Endothelial cell of umbilical vein (primary cell): Measurements from ENCODE around the gene CREG2. TPM values are rescaled to one million over a fixed set of nuclear protein-coding genes. Genes with fewer than 3 reads are reported as not detected.

Source experiments
- BruUV-seq: library from RNA; stranded (reverse); fragments of 400-500 nt; replicated peaks from 2 replicates; lab custom pipeline; 2021; lab: Mats Ljungman, UMichigan
- CTCF ChIA-PET: fragments of 300-600, 350-600 bp; sonication (Branson Sonifier 250); formaldehyde crosslinking; loops from one replicate; lab custom pipeline; 2021; ENCODE audit warnings: antibody characterized with exemption, inconsistent platforms; lab: Charles Lee
- POLR2A ChIA-PET: fragments of 300-600, 350-600 bp; sonication (Branson Sonifier 250); formaldehyde crosslinking; loops from one replicate; lab custom pipeline; 2021; ENCODE audit warnings: antibody characterized with exemption, inconsistent platforms; lab: Charles Lee
- DNase-seq: peaks from one replicate; pipeline ENCODE4 v3.0.0-alpha.2; 2011; ENCODE audit warnings: low read depth, low spot score
- FAIRE-seq: peaks from 2 replicates; lab custom pipeline; 2011; peaks lifted over from hg19 to GRCh38; lab: Jason Lieb, UNC
- H2AFZ ChIP-seq: 2 replicates; pipeline ENCODE4 v1.6.0; 2012; ENCODE audit warnings: low read depth, low read length, control low read depth, inconsistent platforms
- H3K27ac ChIP-seq: 2 replicates; pipeline ENCODE4 v1.5.1; 2011; ENCODE audit warnings: low read depth, mild to moderate bottlenecking, control low read depth, low read length, moderate library complexity; ENCODE audit not compliant: insufficient read depth
- H3K27me3 ChIP-seq, 2 experiments: 2 replicates each; pipeline versions ENCODE4 v1.6.0 to v1.6.1; 2011; ENCODE audit warnings: low read length in 2 of 2, mixed read lengths in 1 of 2; ENCODE audit not compliant: control insufficient read depth in 2 of 2, insufficient read depth in 2 of 2
- H3K36me3 ChIP-seq, 2 experiments: 2 replicates in 1 of 2; 3 replicates in 1 of 2; pipeline ENCODE4 v1.5.1; 2011; ENCODE audit warnings: low read length in 2 of 2, mild to moderate bottlenecking in 1 of 2, moderate library complexity in 1 of 2; ENCODE audit not compliant: control insufficient read depth in 2 of 2, insufficient read depth in 2 of 2; ENCODE audit errors: extremely low read depth in 1 of 2
- H3K4me1 ChIP-seq: 3 replicates; pipeline ENCODE4 v1.5.1; 2011; ENCODE audit warnings: mild to moderate bottlenecking, low read length; ENCODE audit not compliant: control insufficient read depth, insufficient read depth; ENCODE audit errors: extremely low read depth
- H3K4me2 ChIP-seq: 2 replicates; pipeline ENCODE4 v1.6.1; 2011; ENCODE audit warnings: low read length, control low read depth, mixed read lengths; ENCODE audit not compliant: insufficient read depth
- H3K4me3 ChIP-seq, 3 experiments: fragments of 200-600 bp in 1 of 3; sonication (generic), shearing (Covaris generic) in 1 of 3; replicated peaks in 1 of 3; 2 replicates each; pipeline ENCODE4 v1.5.1; 2011 to 2016; ENCODE audit warnings: control low read depth in 3 of 3, low read length in 3 of 3, mild to moderate bottlenecking in 2 of 3, inconsistent platforms in 1 of 3, low read depth in 1 of 3, moderate library complexity in 1 of 3; ENCODE audit not compliant: insufficient read depth in 1 of 3
- H3K79me2 ChIP-seq: 2 replicates; pipeline ENCODE4 v1.6.0; 2012; ENCODE audit warnings: low read length, inconsistent platforms; ENCODE audit not compliant: control insufficient read depth, insufficient read depth
- H3K9ac ChIP-seq: replicated peaks from 2 replicates; pipeline ENCODE3; 2011; ENCODE audit warnings: low read length, control low read depth; ENCODE audit not compliant: insufficient read depth; ENCODE audit errors: extremely low read depth
- H3K9me1 ChIP-seq: replicated peaks from 3 replicates; pipeline ENCODE4 v1.6.0; 2011; ENCODE audit warnings: mild to moderate bottlenecking, low read length; ENCODE audit not compliant: control insufficient read depth, insufficient read depth; ENCODE audit errors: extremely low read depth
- H3K9me3 ChIP-seq: replicated peaks from 2 replicates; pipeline ENCODE4 v1.5.1; 2012; ENCODE audit warnings: low read length, inconsistent platforms; ENCODE audit not compliant: control insufficient read depth, insufficient read depth
- H4K20me1 ChIP-seq: replicated peaks from 2 replicates; pipeline ENCODE3; 2011; ENCODE audit warnings: mild to moderate bottlenecking, low read length; ENCODE audit not compliant: control insufficient read depth, insufficient read depth; ENCODE audit errors: extremely low read depth
- EZH2 ChIP-seq: IDR thresholded peaks from 2 replicates; pipeline ENCODE4 v1.6.1; 2012; ENCODE audit warnings: borderline replicate concordance, low read depth, mild to moderate bottlenecking, moderate library complexity, low read length, inconsistent platforms; ENCODE audit not compliant: severe bottlenecking
- FOS ChIP-seq: IDR thresholded peaks from 2 replicates; pipeline ENCODE4 v1.6.1; 2011; ENCODE audit warnings: mild to moderate bottlenecking, low read length, moderate library complexity, borderline replicate concordance; ENCODE audit not compliant: insufficient read depth
- GATA2 ChIP-seq: IDR thresholded peaks from 2 replicates; pipeline ENCODE4 v1.7.0; 2011; ENCODE audit warnings: low read depth, mild to moderate bottlenecking, moderate library complexity, mixed read lengths, low read length; ENCODE audit not compliant: insufficient read length, insufficient read depth
- JUN ChIP-seq: IDR thresholded peaks from 2 replicates; pipeline ENCODE4 v1.6.1; 2011; ENCODE audit warnings: borderline replicate concordance, low read depth; ENCODE audit not compliant: insufficient read length, insufficient read depth
- MAX ChIP-seq: IDR thresholded peaks from 2 replicates; pipeline ENCODE4 v1.6.1; 2011; ENCODE audit not compliant: insufficient read depth, insufficient read length
- MYC ChIP-seq: IDR thresholded peaks from one replicate; pipeline ENCODE4 v1.6.1; 2011; ENCODE audit warnings: mild to moderate bottlenecking, low read depth, low read length
- POLR2A ChIP-seq: IDR thresholded peaks from 2 replicates; pipeline ENCODE4 v1.6.1; 2012; ENCODE audit warnings: low read depth, mild to moderate bottlenecking, control low read depth, low read length
- POLR2AphosphoS5 ChIP-seq: IDR thresholded peaks from 2 replicates; pipeline ENCODE4 v1.6.1; 2012; ENCODE audit warnings: low read depth, mild to moderate bottlenecking, control low read depth, low read length, moderate library complexity; ENCODE audit not compliant: insufficient read depth
- dilution Hi-C: fragments of 300-500 bp; cut with MboI; formaldehyde crosslinking; loops from one replicate; pipeline ENCODE4 v1.15.0; 2019; ENCODE audit warnings: low sequenced_read_pairs; ENCODE audit not compliant: extremely low pct_ligation_motif_present
- intact Hi-C: fragments of 100-400 bp; cut with micrococcal nuclease; formaldehyde crosslinking; loops from one replicate; pipeline ENCODE4 v1.10.0; 2022
- polyA plus RNA-seq, 4 experiments: library from polyadenylated mRNA; depleted of rRNA in 3 of 4; stranded (reverse) in 3 of 4; unstranded in 1 of 4; fragments of >200 nt; gene quantifications; 2 replicates each; pipeline versions ENCODE4 v1.2.1 to v1.2.3, GENCODE V29; 2011 to 2012; ENCODE audit warnings: missing spikeins in 1 of 4
- total RNA-seq: library from RNA; stranded (reverse); gene quantifications from 2 replicates; pipeline ENCODE4 v1.2.3, GENCODE V29; 2021
- TF ChIP-seq, protein P1 (sequence below), 2 donors: IDR thresholded peaks; 1 replicate in 1 of 2; 2 replicates in 1 of 2; pipeline ENCODE4 v1.5.1; 2011; ENCODE audit warnings: low read length in 2 of 2, mild to moderate bottlenecking in 2 of 2, moderate library complexity in 2 of 2, control low read depth in 1 of 2, inconsistent platforms in 1 of 2, low read depth in 1 of 2; ENCODE audit not compliant: insufficient read depth in 1 of 2; ENCODE audit errors: extremely low read depth in 1 of 2

CREG2 gene
- total and polyA plus RNA-seq, 2 donors (not counting 3 experiments of a cell fraction or from before 2014, with no cell fraction given), result 0.48 to 2.0 TPM

- Histone ChIP-seq H3K9ac (no peak overlapping the region), H2AFZ (no peak overlapping the region), H3K4me1 (no peaks in the 10 kb centered on the region), H3K4me3 (no peak overlapping the region), H3K27me3 (peaks cover 0 to 18% of the 10 kb centered on the region in 2 experiments), H3K9me3 (no peaks in the 10 kb centered on the region), H3K9me1 (no peaks in the 10 kb centered on the region), H3K4me2 (no peak overlapping the region), H3K36me3 (no peaks in the 10 kb centered on the region), H3K27ac (no peak overlapping the region), H4K20me1 (no peaks in the 10 kb centered on the region), H3K79me2 (no peaks in the 10 kb centered on the region)
- dilution Hi-C loops, result no loop called here
- intact Hi-C loops, result no loop called here
- TF ChIP-seq POLR2A, result no peak
- TF ChIP-seq FOS, result no peak
- TF ChIP-seq MYC, result no peak
- TF ChIP-seq, protein P1, sequence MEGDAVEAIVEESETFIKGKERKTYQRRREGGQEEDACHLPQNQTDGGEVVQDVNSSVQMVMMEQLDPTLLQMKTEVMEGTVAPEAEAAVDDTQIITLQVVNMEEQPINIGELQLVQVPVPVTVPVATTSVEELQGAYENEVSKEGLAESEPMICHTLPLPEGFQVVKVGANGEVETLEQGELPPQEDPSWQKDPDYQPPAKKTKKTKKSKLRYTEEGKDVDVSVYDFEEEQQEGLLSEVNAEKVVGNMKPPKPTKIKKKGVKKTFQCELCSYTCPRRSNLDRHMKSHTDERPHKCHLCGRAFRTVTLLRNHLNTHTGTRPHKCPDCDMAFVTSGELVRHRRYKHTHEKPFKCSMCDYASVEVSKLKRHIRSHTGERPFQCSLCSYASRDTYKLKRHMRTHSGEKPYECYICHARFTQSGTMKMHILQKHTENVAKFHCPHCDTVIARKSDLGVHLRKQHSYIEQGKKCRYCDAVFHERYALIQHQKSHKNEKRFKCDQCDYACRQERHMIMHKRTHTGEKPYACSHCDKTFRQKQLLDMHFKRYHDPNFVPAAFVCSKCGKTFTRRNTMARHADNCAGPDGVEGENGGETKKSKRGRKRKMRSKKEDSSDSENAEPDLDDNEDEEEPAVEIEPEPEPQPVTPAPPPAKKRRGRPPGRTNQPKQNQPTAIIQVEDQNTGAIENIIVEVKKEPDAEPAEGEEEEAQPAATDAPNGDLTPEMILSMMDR (IDR thresholded peaks at IDR 0.05; ENCODE audit: extremely low read depth in 1 of 2, insufficient read depth in 1 of 2, low read depth in 1 of 2, low read length in 2 of 2), result no peak
- TF ChIP-seq POLR2AphosphoS5, result no peak
- TF ChIP-seq GATA2, result no peak
- TF ChIP-seq EZH2, result no peak
- TF ChIP-seq JUN, result no peak
- no peak for TF ChIP-seq MAX
- no TSS peak for BruUV-seq
- no peak for DNase-seq
- POLR2A ChIA-PET, result no interaction called here
- FAIRE-seq, result no peak
- CTCF ChIA-PET, result interaction anchor here (1.2 to 7.8 kb wide), 6 partner anchors 9 to 133 kb away, joined by 3 to 55 read pairs (median 4); partner anchors contain the start of gene CREG2
These were observed 22.4 kb upstream of the CREG2 start for GRCh38 chr2:101409699-101410098.
